Psoas muscle (tissue), 8 donors: Measurements from ENCODE around the gene SLC36A3. TPM values are rescaled to one million over a fixed set of nuclear protein-coding genes. Genes with fewer than 3 reads are reported as not detected.

Experiments used
- ATAC-seq, 4 donors: fragments of 200-7000 bp; cut with Tn5 transposase; one replicate each; pipeline ENCODE4 v1.9.1; 2020; ENCODE audit warnings: moderate library complexity in 3 of 4, mild to moderate bottlenecking in 2 of 4
- DNase-seq, 2 donors: peaks; one replicate each; pipeline ENCODE4 v3.0.0-alpha.2; 2020
- H3K27ac ChIP-seq: fragments of 200-600 bp; one replicate; pipeline ENCODE4 v1.8.0; 2022
- H3K27me3 ChIP-seq, 3 donors: fragments of 200-600 bp in 1 of 3; one replicate each; pipeline versions ENCODE4 v1.6.1 to v1.8.0; 2013 to 2022; ENCODE audit warnings: low read length in 2 of 3, mild to moderate bottlenecking in 2 of 3, moderate library complexity in 1 of 3; ENCODE audit not compliant: insufficient read depth in 3 of 3
- H3K36me3 ChIP-seq, 2 donors: fragments of 200-600 bp in 1 of 2; one replicate each; pipeline versions ENCODE4 v1.6.1 to v1.8.0; 2013 to 2022; ENCODE audit warnings: low read depth in 1 of 2, mild to moderate bottlenecking in 1 of 2, moderate library complexity in 1 of 2; ENCODE audit not compliant: insufficient read depth in 1 of 2
- H3K4me1 ChIP-seq: fragments of 200-600 bp; one replicate; pipeline ENCODE4 v1.8.0; 2022
- H3K4me3 ChIP-seq: fragments of 200-600 bp; one replicate; pipeline ENCODE4 v1.8.0; 2022; ENCODE audit warnings: mild to moderate bottlenecking
- H3K9me3 ChIP-seq: fragments of 200-600 bp; one replicate; pipeline ENCODE4 v1.8.0; 2022
- CTCF ChIP-seq: fragments of 200-600 bp; IDR thresholded peaks from one replicate; pipeline ENCODE4 v1.8.0; 2022; ENCODE audit warnings: antibody characterized with exemption
- WGBS, 3 donors: extraction: QIAGEN DNeasy Blood & Tissue Kit; methylation state at CpG; one replicate each; pipeline versions ENCODE4 v1.1.6 to v1.1.7; 2013; 5-methylcytosine and 5-hydroxymethylcytosine counted together
- intact Hi-C, 2 donors: fragments of 100-400 bp; cut with DNase I; formaldehyde crosslinking; loops; one replicate each; pipeline versions ENCODE4 v1.11.0 to v1.14.2; 2022
- polyA plus RNA-seq, 3 donors: library from polyadenylated mRNA; stranded (reverse); fragments of 200-250 nt; gene quantifications; one replicate each; pipeline ENCODE4 v1.2.3, GENCODE V29; 2013
- total RNA-seq, 4 donors: library from RNA; stranded (reverse); fragmentation: NEBNext Ultra II Directional in 2 of 4; extraction: Animal tissue kit (Norgen Biotek cat#: 25700) in 2 of 4; gene quantifications; one replicate each; pipeline versions ENCODE4 v1.2.1 to v1.2.4, GENCODE V29; 2021 to 2023
- donor health status: healthy with polysubstance abuse.
- donor health status: DM: no; HTN: no; CAD: no; lungs with moderate emphysema.
- donor health status: Bipolar disorder and iron deficiency.
- donor health status: healthy.
- donor health status: DM: yes; HTN: yes; CAD: no.
- donor health status: DM: no; HTN: no; CAD: no.
- donor health status: DM: no; HTN: no; CAD: no.
- donor health status: DM: yes; HTN: yes; CAD: no.

SLC36A3 gene
- total and polyA plus RNA-seq, 7 donors = not detected

- no peak for ATAC-seq
- Histone ChIP-seq H3K4me1 (peaks cover 7% of the 10 kb centered on the region), H3K36me3 (peaks cover 0 to 75% of the 10 kb centered on the region in 2 donors), H3K4me3 (no peak overlapping the region), H3K9me3 (no peaks in the 10 kb centered on the region), H3K27me3 (no peaks in the 10 kb centered on the region), H3K27ac (no peak overlapping the region)
- TF ChIP-seq CTCF = no peak
- DNase-seq = no peak
- intact Hi-C loops = no loop called here
- 67 to 84% (median 70%) methylated on average over 4 of the region's 4 CpGs for WGBS, 3 donors
Observed at GRCh38 chr5:151320481-151320880, 16.9 kb upstream of the SLC36A3 start.

GRCh38 chr5:151318850-151319732, 15.5 kb upstream of the SLC36A3 start:
- Histone ChIP-seq H3K27ac (no peak overlapping the region), H3K4me1 (peaks cover 7% of the 10 kb centered on the region), H3K36me3 (peaks cover 0 to 71% of the 10 kb centered on the region in 2 donors), H3K9me3 (no peaks in the 10 kb centered on the region), H3K4me3 (no peak overlapping the region), H3K27me3 (no peaks in the 10 kb centered on the region)
- intact Hi-C loops = loop anchor here in 1 of 2 donors (5.0 to 10.0 kb wide), 3 partner anchors 134 to 333 kb away; no protein-coding TSS in a partner anchor
- TF ChIP-seq CTCF = no peak
- DNase-seq = peak in 1 of 2 donors; percentile 60
- peak in 1 of 4 donors; percentile 27 for ATAC-seq
- WGBS, 3 donors = 45 to 59% (median 49%) methylated on average over 2 of the region's 2 CpGs

- 53 to 63% (median 55%) methylated on average over 2 of the region's 2 CpGs for WGBS, 3 donors
- Histone ChIP-seq H3K36me3 (peaks cover 0 to 61% of the 10 kb centered on the region in 2 donors), H3K4me3 (no peak overlapping the region), H3K4me1 (peaks cover 7% of the 10 kb centered on the region), H3K27ac (no peak overlapping the region), H3K9me3 (no peaks in the 10 kb centered on the region), H3K27me3 (no peaks in the 10 kb centered on the region)
- no peak for ATAC-seq
- intact Hi-C loops = loop anchor here in 1 of 2 donors (5.0 to 10.0 kb wide), 3 partner anchors 133 to 334 kb away; no protein-coding TSS in a partner anchor
- TF ChIP-seq CTCF = no peak
- DNase-seq = no peak
Observed at GRCh38 chr5:151317871-151318270, 14.3 kb upstream of the SLC36A3 start.

GRCh38 chr5:151315998-151316597, 12.5 kb upstream of the SLC36A3 start:
- Histone ChIP-seq H3K36me3 (peaks cover 0 to 55% of the 10 kb centered on the region in 2 donors), H3K9me3 (no peaks in the 10 kb centered on the region), H3K4me3 (no peak overlapping the region), H3K27me3 (peaks cover 0 to 3% (median 0%) of the 10 kb centered on the region in 3 donors), H3K27ac (no peak overlapping the region), H3K4me1 (no peaks in the 10 kb centered on the region)
- ATAC-seq (peak; percentile 71 to 85 (median 77)), DNase-seq (peak; percentile 75 to 81)
- TF ChIP-seq CTCF = peak; percentile 81
- WGBS, 3 donors = 57 to 64% (median 63%) methylated on average over 8 of the region's 8 CpGs
- intact Hi-C loops = loop anchor here in 1 of 2 donors (5.0 to 10.0 kb wide), 3 partner anchors 131 to 336 kb away; no protein-coding TSS in a partner anchor
